Activated CD8-positive, alpha-beta T cell treated with anti-CD3 and anti-CD28 coated beads, Interleukin-2, amount 10 ng/mL, durations not matched to agents 7 days and 5 days (primary cell): ENCODE results near the gene ZNF14. TPM values are rescaled to one million over a fixed set of nuclear protein-coding genes. Genes with fewer than 3 reads are reported as not detected.

Experiments used
- ATAC-seq: fragments of 150-1000 bp; cut with Tn5 transposase; one replicate; pipeline ENCODE4 v1.10.0; 2021; ENCODE audit warnings: moderate library complexity
- CTCF ChIA-PET: fragments of 350-600 bp; sonication (Branson Sonifier 250); formaldehyde crosslinking; loops from one replicate; lab custom pipeline; 2021; ENCODE audit warnings: antibody characterized with exemption; lab: Charles Lee
- POLR2A ChIA-PET: fragments of 350-600 bp; sonication (Branson Sonifier 250); formaldehyde crosslinking; loops from one replicate; lab custom pipeline; 2021; ENCODE audit warnings: antibody characterized with exemption; lab: Charles Lee
- DNase-seq: peaks from one replicate; pipeline ENCODE4 v3.0.0-alpha.2; 2020
- H3K27ac Mint-ChIP-seq: one replicate; pipeline ENCODE4 v1.8.0; 2021; ENCODE audit warnings: mild to moderate bottlenecking, mixed read lengths
- H3K27me3 Mint-ChIP-seq: one replicate; pipeline ENCODE4 v1.8.0; 2021; ENCODE audit warnings: low read depth, mixed read lengths
- H3K36me3 Mint-ChIP-seq: one replicate; pipeline ENCODE4 v1.8.0; 2021; ENCODE audit warnings: low read depth, mixed read lengths
- H3K4me1 Mint-ChIP-seq: one replicate; pipeline ENCODE4 v1.8.0; 2021; ENCODE audit warnings: low read depth, mixed read lengths
- H3K4me3 Mint-ChIP-seq: one replicate; pipeline ENCODE4 v1.8.0; 2021; ENCODE audit warnings: mild to moderate bottlenecking, mixed read lengths
- H3K9me3 Mint-ChIP-seq: one replicate; pipeline ENCODE4 v1.8.0; 2022; ENCODE audit warnings: mixed read lengths; ENCODE audit not compliant: insufficient read depth
- total RNA-seq, 2 experiments: library from RNA; stranded (reverse); gene quantifications; one replicate each; pipeline ENCODE4 v1.2.3, GENCODE V29; 2021

The ZNF14 gene
- total RNA-seq, 2 experiments from 2014 or later = 6.9 TPM

- H3K36me3 Mint-ChIP-seq = no peaks in the 10 kb centered on the region
- no peaks in the 10 kb centered on the region for H3K27me3 Mint-ChIP-seq
- H3K27ac Mint-ChIP-seq = no peak overlapping the region
- H3K4me3 Mint-ChIP-seq = no peak overlapping the region
- no peaks in the 10 kb centered on the region for H3K4me1 Mint-ChIP-seq
- ChIA-PET POLR2A (no interaction called here), CTCF (no interaction called here)
- DNase-seq (no peak), ATAC-seq (no peak)
- peaks cover 4% of the 10 kb centered on the region for H3K9me3 Mint-ChIP-seq
These were observed 20.0 kb upstream of the ZNF14 start for GRCh38 chr19:19752760-19753403.

- no peaks in the 10 kb centered on the region for H3K36me3 Mint-ChIP-seq
- DNase-seq (no peak), ATAC-seq (no peak)
- no peak overlapping the region for H3K4me3 Mint-ChIP-seq
- peaks cover 3% of the 10 kb centered on the region for H3K9me3 Mint-ChIP-seq
- no peak overlapping the region for H3K27ac Mint-ChIP-seq
- no peaks in the 10 kb centered on the region for H3K4me1 Mint-ChIP-seq
- ChIA-PET CTCF (no interaction called here), POLR2A (interaction anchor here (0.6 kb wide), 1 partner anchor 13 kb away, joined by 3 read pairs; no protein-coding TSS in a partner anchor)
- H3K27me3 Mint-ChIP-seq = no peaks in the 10 kb centered on the region
These were observed 18.9 kb upstream of the ZNF14 start for GRCh38 chr19:19751846-19752245.

GRCh38 chr19:19750842-19751790 lies 18.2 kb upstream of the ZNF14 start:
- Mint-ChIP-seq H3K36me3 (no peaks in the 10 kb centered on the region), H3K27ac (no peak overlapping the region), H3K4me3 (no peak overlapping the region), H3K9me3 (no peaks in the 10 kb centered on the region), H3K4me1 (no peaks in the 10 kb centered on the region), H3K27me3 (no peaks in the 10 kb centered on the region)
- CTCF ChIA-PET = no interaction called here
- POLR2A ChIA-PET = no interaction called here
- no peak for DNase-seq
- no peak for ATAC-seq

GRCh38 chr19:19749908-19750841 lies 17.3 kb upstream of the ZNF14 start:
- Mint-ChIP-seq H3K9me3 (no peaks in the 10 kb centered on the region), H3K36me3 (no peaks in the 10 kb centered on the region), H3K4me1 (no peaks in the 10 kb centered on the region), H3K27ac (no peak overlapping the region), H3K27me3 (no peaks in the 10 kb centered on the region), H3K4me3 (no peak overlapping the region)
- CTCF ChIA-PET = no interaction called here
- no peak for DNase-seq
- no peak for ATAC-seq
- POLR2A ChIA-PET = no interaction called here

- Mint-ChIP-seq H3K4me3 (no peak overlapping the region), H3K36me3 (no peaks in the 10 kb centered on the region), H3K27ac (no peak overlapping the region), H3K9me3 (no peaks in the 10 kb centered on the region), H3K27me3 (no peaks in the 10 kb centered on the region), H3K4me1 (no peaks in the 10 kb centered on the region)
- ChIA-PET CTCF (no interaction called here), POLR2A (no interaction called here)
- no peak for DNase-seq
- no peak for ATAC-seq
These were observed 16.4 kb upstream of the ZNF14 start for GRCh38 chr19:19749117-19749907.

GRCh38 chr19:19748249-19748938 lies 15.5 kb upstream of the ZNF14 start:
- no peaks in the 10 kb centered on the region for H3K4me1 Mint-ChIP-seq
- ChIA-PET CTCF (no interaction called here), POLR2A (no interaction called here)
- no peak for ATAC-seq
- no peaks in the 10 kb centered on the region for H3K27me3 Mint-ChIP-seq
- DNase-seq = no peak
- H3K9me3 Mint-ChIP-seq = no peaks in the 10 kb centered on the region
- no peak overlapping the region for H3K27ac Mint-ChIP-seq
- no peak overlapping the region for H3K4me3 Mint-ChIP-seq
- no peaks in the 10 kb centered on the region for H3K36me3 Mint-ChIP-seq

- Mint-ChIP-seq H3K4me3 (no peak overlapping the region), H3K36me3 (no peaks in the 10 kb centered on the region), H3K27ac (no peak overlapping the region), H3K4me1 (no peaks in the 10 kb centered on the region), H3K27me3 (no peaks in the 10 kb centered on the region), H3K9me3 (no peaks in the 10 kb centered on the region)
- POLR2A ChIA-PET = no interaction called here
- no peak for ATAC-seq
- no peak for DNase-seq
- CTCF ChIA-PET = no interaction called here
These were observed 14.7 kb upstream of the ZNF14 start for GRCh38 chr19:19747357-19748220.

GRCh38 chr19:19746286-19747213 lies 13.6 kb upstream of the ZNF14 start:
- DNase-seq (no peak), ATAC-seq (no peak)
- Mint-ChIP-seq H3K36me3 (no peaks in the 10 kb centered on the region), H3K4me1 (no peaks in the 10 kb centered on the region), H3K27me3 (no peaks in the 10 kb centered on the region), H3K9me3 (no peaks in the 10 kb centered on the region), H3K4me3 (no peak overlapping the region), H3K27ac (no peak overlapping the region)
- ChIA-PET CTCF (no interaction called here), POLR2A (no interaction called here)

- CTCF ChIA-PET = no interaction called here
- Mint-ChIP-seq H3K36me3 (no peaks in the 10 kb centered on the region), H3K4me1 (no peaks in the 10 kb centered on the region), H3K9me3 (no peaks in the 10 kb centered on the region), H3K27me3 (no peaks in the 10 kb centered on the region), H3K27ac (no peak overlapping the region), H3K4me3 (no peak overlapping the region)
- POLR2A ChIA-PET = no interaction called here
- ATAC-seq (peak; percentile 41), DNase-seq (no peak)
These were observed 12.8 kb upstream of the ZNF14 start for GRCh38 chr19:19745496-19746285.
